Umbilical cord (tissue), 1 donor: ENCODE data around the gene RAB33A. TPM values are rescaled to one million over a fixed set of nuclear protein-coding genes. Genes with fewer than 3 reads are reported as not detected.

Experiments used
- total RNA-seq: library from RNA; depleted of rRNA; stranded (reverse); fragments of >200 nt; gene quantifications from one replicate; pipeline ENCODE4 v1.2.3, GENCODE V29; 2014; ENCODE audit warnings: low replicate concordance; ENCODE audit not compliant: insufficient read depth

RAB33A gene
- total RNA-seq, 1 donor from 2014 or later, result 18.8 TPM

Other genes starting within 250 kb of the RAB33A start
- gene BCORL1, start 189.3 kb upstream of the RAB33A start, total RNA-seq, result 1.4 TPM
- 15.2 TPM for gene ELF4, start 61.5 kb upstream of the RAB33A start, total RNA-seq
- gene AIFM1, start 6.1 kb upstream of the RAB33A start, total RNA-seq, result 7.9 TPM
- gene ZNF280C, start 96.9 kb downstream of the RAB33A start, total RNA-seq, result 0.72 TPM
- gene SLC25A14, start 168.0 kb downstream of the RAB33A start, total RNA-seq, result 1.2 TPM
- not detected for gene GPR119, start 213.7 kb downstream of the RAB33A start, total RNA-seq
- 9.6 TPM for gene RBMX2, start 230.0 kb downstream of the RAB33A start, total RNA-seq